Liver (tissue), 9 donors: ENCODE results near the gene MGRN1. TPM values are rescaled to one million over a fixed set of nuclear protein-coding genes. Genes with fewer than 3 reads are reported as not detected.

Experiments
- DNase-seq: peaks from one replicate; pipeline ENCODE4 v3.0.0-alpha.2; 2017; ENCODE audit warnings: low spot score
- H3K27ac ChIP-seq, 2 donors: one replicate each; pipeline ENCODE4 v1.7.0; 2013; ENCODE audit warnings: inconsistent platforms in 2 of 2, low read length in 2 of 2, control low read depth in 1 of 2, low read depth in 1 of 2, mild to moderate bottlenecking in 1 of 2
- H3K27me3 ChIP-seq, 4 donors: one replicate each; pipeline versions ENCODE4 v1.6.1 to v1.7.0; 2013; ENCODE audit warnings: low read length in 3 of 4, inconsistent platforms in 1 of 4, mild to moderate bottlenecking in 1 of 4, moderate library complexity in 1 of 4; ENCODE audit not compliant: control insufficient read depth in 4 of 4, insufficient read depth in 4 of 4
- H3K36me3 ChIP-seq, 4 donors: one replicate each; pipeline versions ENCODE4 v1.6.1 to v1.7.0; 2013; ENCODE audit warnings: low read length in 3 of 4, mild to moderate bottlenecking in 3 of 4, low read depth in 1 of 4, moderate library complexity in 1 of 4; ENCODE audit not compliant: control insufficient read depth in 4 of 4, insufficient read depth in 3 of 4
- H3K4me1 ChIP-seq, 4 donors: one replicate each; pipeline versions ENCODE4 v1.6.1 to v1.7.0; 2013; ENCODE audit warnings: low read length in 3 of 4, mild to moderate bottlenecking in 3 of 4, moderate library complexity in 1 of 4; ENCODE audit not compliant: control insufficient read depth in 4 of 4, insufficient read depth in 4 of 4
- H3K4me3 ChIP-seq, 3 donors: one replicate each; pipeline versions ENCODE4 v1.6.1 to v1.7.0; 2013; ENCODE audit warnings: low read length in 3 of 3, control low read depth in 1 of 3, low read depth in 1 of 3, mild to moderate bottlenecking in 1 of 3
- H3K9ac ChIP-seq, 2 donors: one replicate each; pipeline ENCODE4 v1.7.0; 2013; ENCODE audit warnings: low read length in 2 of 2, mild to moderate bottlenecking in 2 of 2, moderate library complexity in 2 of 2, control low read depth in 1 of 2, low read depth in 1 of 2
- H3K9me3 ChIP-seq, 4 donors: one replicate each; pipeline versions ENCODE4 v1.6.1 to v1.7.0; 2013; ENCODE audit warnings: low read length in 3 of 4; ENCODE audit not compliant: control insufficient read depth in 4 of 4
- EGR1 ChIP-seq, 2 donors: IDR thresholded peaks; 2 replicates each; pipeline ENCODE4 v1.6.1; 2016 to 2018; ENCODE audit warnings: antibody characterized with exemption in 2 of 2, low read depth in 2 of 2
- FOXA1 ChIP-seq: IDR thresholded peaks from 2 replicates; pipeline ENCODE4 v1.6.1; 2016; ENCODE audit warnings: antibody characterized with exemption
- FOXA2 ChIP-seq: IDR thresholded peaks from 2 replicates; pipeline ENCODE4 v1.6.1; 2016; ENCODE audit warnings: antibody characterized with exemption
- HNF4A ChIP-seq, 2 donors: conservative IDR thresholded peaks; 2 replicates each; pipeline ENCODE4 v1.6.1; 2016; ENCODE audit warnings: antibody characterized with exemption in 2 of 2, mild to moderate bottlenecking in 2 of 2
- HNF4G ChIP-seq: IDR thresholded peaks from 2 replicates; pipeline ENCODE4 v1.6.1; 2016; ENCODE audit warnings: antibody characterized with exemption
- NR2F2 ChIP-seq: IDR thresholded peaks from 2 replicates; pipeline ENCODE4 v1.6.1; 2016; ENCODE audit warnings: antibody characterized with exemption
- RAD21 ChIP-seq, 2 donors: IDR thresholded peaks; 2 replicates each; pipeline ENCODE4 v1.6.1; 2016; ENCODE audit warnings: antibody characterized with exemption in 2 of 2, mild to moderate bottlenecking in 2 of 2
- RXRA ChIP-seq, 2 donors: IDR thresholded peaks; 2 replicates each; pipeline ENCODE4 v1.6.1; 2017 to 2018; ENCODE audit warnings: antibody characterized with exemption in 2 of 2, mild to moderate bottlenecking in 1 of 2
- SP1 ChIP-seq: IDR thresholded peaks from 2 replicates; pipeline ENCODE4 v1.6.1; 2018; ENCODE audit warnings: antibody characterized with exemption, mild to moderate bottlenecking
- TAF1 ChIP-seq: conservative IDR thresholded peaks from 2 replicates; pipeline ENCODE4 v1.6.1; 2016; ENCODE audit warnings: antibody characterized with exemption, mild to moderate bottlenecking
- YY1 ChIP-seq: IDR thresholded peaks from 2 replicates; pipeline ENCODE4 v1.6.1; 2016; ENCODE audit warnings: antibody characterized with exemption, mild to moderate bottlenecking
- WGBS: extraction: QIAGEN DNeasy Blood & Tissue Kit; methylation state at CpG from one replicate; pipeline ENCODE4 v1.1.7; 2013; 5-methylcytosine and 5-hydroxymethylcytosine counted together
- polyA plus RNA-seq, 2 donors: library from polyadenylated mRNA; stranded (reverse) in 1 of 2; unstranded in 1 of 2; fragments of 200-250 nt in 1 of 2; fragments of >200 nt in 1 of 2; fragmentation: Nextera tagmentation in 1 of 2; extraction: Ambion mirVana in 1 of 2; gene quantifications; one replicate each; pipeline versions ENCODE4 v1.2.1 to v1.2.3, GENCODE V29; 2013 to 2015
- total RNA-seq, 2 donors: library from RNA; depleted of rRNA; stranded (reverse); fragments of >200 nt; gene quantifications; one replicate each; pipeline ENCODE4 v1.2.3, GENCODE V29; 2014
- TF ChIP-seq, protein P1 (sequence below): IDR thresholded peaks from 2 replicates; pipeline ENCODE4 v1.6.1; 2016; ENCODE audit warnings: antibody characterized with exemption
- TF ChIP-seq, protein P2 (sequence below): IDR thresholded peaks from 2 replicates; pipeline ENCODE4 v1.6.1; 2016; ENCODE audit warnings: antibody characterized with exemption
- TF ChIP-seq, protein P3 (sequence below): fragments of 150-350 bp; IDR thresholded peaks from 2 replicates; pipeline ENCODE4 v1.5.1; 2017; ENCODE audit warnings: improper control_type of control experiment, low read depth, low read length; ENCODE audit not compliant: missing input control
- TF ChIP-seq, protein P4 (sequence below): IDR thresholded peaks from 2 replicates; pipeline ENCODE4 v1.6.1; 2016; ENCODE audit warnings: antibody characterized with exemption
- TF ChIP-seq, protein P5 (sequence below): IDR thresholded peaks from 2 replicates; pipeline ENCODE4 v1.6.1; 2016; ENCODE audit warnings: antibody characterized with exemption, mild to moderate bottlenecking
- donor health status: healthy.
- donor health status: healthy.
- donor health status: healthy.
- donor health status: healthy.
- donor health status: healthy.

Gene MGRN1
- total and polyA plus RNA-seq, 4 donors = 15.9 to 35.7 (median 25.9) TPM

DNA sequence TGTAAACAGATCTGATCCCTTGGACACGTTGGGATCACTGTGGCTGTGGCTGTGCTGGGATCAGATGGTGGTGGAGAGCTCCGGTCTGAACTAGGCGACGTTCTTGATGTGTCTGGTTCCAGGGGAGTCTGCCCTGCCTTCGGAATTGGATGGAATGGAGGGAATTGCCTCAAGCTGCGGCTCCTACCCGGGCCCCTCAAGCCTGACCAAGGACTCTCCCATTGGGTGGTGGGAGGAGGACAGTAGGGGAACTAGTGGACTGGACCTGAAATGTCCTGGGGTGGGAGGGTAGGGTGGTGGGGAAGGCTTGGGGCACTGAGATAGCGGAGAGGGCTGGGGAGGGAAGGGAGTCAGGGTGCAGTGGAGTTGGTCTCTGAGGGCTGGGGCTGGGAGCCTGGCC is 6.7 kb upstream of the MGRN1 start:
- WGBS = 77% methylated on average over 8 of the region's 8 CpGs
- Histone ChIP-seq H3K4me1 (peaks cover 12 to 53% (median 34%) of the 10 kb centered on the region in 4 donors), H3K27ac (peak overlapping the region; percentile 95 to 100), H3K9me3 (no peaks in the 10 kb centered on the region), H3K9ac (peak overlapping the region; percentile 75 to 99), H3K36me3 (no peaks in the 10 kb centered on the region), H3K4me3 (peak overlapping the region in 2 of 3 donors; percentile 12 to 26), H3K27me3 (no peaks in the 10 kb centered on the region)
- TF ChIP-seq, protein P1, sequence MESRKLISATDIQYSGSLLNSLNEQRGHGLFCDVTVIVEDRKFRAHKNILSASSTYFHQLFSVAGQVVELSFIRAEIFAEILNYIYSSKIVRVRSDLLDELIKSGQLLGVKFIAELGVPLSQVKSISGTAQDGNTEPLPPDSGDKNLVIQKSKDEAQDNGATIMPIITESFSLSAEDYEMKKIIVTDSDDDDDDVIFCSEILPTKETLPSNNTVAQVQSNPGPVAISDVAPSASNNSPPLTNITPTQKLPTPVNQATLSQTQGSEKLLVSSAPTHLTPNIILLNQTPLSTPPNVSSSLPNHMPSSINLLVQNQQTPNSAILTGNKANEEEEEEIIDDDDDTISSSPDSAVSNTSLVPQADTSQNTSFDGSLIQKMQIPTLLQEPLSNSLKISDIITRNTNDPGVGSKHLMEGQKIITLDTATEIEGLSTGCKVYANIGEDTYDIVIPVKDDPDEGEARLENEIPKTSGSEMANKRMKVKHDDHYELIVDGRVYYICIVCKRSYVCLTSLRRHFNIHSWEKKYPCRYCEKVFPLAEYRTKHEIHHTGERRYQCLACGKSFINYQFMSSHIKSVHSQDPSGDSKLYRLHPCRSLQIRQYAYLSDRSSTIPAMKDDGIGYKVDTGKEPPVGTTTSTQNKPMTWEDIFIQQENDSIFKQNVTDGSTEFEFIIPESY = no peak
- TF ChIP-seq, protein P2, sequence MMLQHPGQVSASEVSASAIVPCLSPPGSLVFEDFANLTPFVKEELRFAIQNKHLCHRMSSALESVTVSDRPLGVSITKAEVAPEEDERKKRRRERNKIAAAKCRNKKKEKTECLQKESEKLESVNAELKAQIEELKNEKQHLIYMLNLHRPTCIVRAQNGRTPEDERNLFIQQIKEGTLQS = no peak
- TF ChIP-seq, protein P3, sequence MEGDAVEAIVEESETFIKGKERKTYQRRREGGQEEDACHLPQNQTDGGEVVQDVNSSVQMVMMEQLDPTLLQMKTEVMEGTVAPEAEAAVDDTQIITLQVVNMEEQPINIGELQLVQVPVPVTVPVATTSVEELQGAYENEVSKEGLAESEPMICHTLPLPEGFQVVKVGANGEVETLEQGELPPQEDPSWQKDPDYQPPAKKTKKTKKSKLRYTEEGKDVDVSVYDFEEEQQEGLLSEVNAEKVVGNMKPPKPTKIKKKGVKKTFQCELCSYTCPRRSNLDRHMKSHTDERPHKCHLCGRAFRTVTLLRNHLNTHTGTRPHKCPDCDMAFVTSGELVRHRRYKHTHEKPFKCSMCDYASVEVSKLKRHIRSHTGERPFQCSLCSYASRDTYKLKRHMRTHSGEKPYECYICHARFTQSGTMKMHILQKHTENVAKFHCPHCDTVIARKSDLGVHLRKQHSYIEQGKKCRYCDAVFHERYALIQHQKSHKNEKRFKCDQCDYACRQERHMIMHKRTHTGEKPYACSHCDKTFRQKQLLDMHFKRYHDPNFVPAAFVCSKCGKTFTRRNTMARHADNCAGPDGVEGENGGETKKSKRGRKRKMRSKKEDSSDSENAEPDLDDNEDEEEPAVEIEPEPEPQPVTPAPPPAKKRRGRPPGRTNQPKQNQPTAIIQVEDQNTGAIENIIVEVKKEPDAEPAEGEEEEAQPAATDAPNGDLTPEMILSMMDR = no peak
- TF ChIP-seq HNF4G = no peak
- no peak for TF ChIP-seq FOXA2
- TF ChIP-seq YY1 = no peak
- TF ChIP-seq RXRA (IDR thresholded peaks at IDR 0.05) = no peak
- TF ChIP-seq, protein P4, sequence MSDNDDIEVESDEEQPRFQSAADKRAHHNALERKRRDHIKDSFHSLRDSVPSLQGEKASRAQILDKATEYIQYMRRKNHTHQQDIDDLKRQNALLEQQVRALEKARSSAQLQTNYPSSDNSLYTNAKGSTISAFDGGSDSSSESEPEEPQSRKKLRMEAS = no peak
- TF ChIP-seq SP1 = no peak
- TF ChIP-seq TAF1 = no peak
- no peak for TF ChIP-seq HNF4A (conservative IDR thresholded peaks at IDR 0.05)
- TF ChIP-seq NR2F2 = no peak
- TF ChIP-seq FOXA1 = no peak
- no peak for TF ChIP-seq EGR1 (IDR thresholded peaks at IDR 0.05; ENCODE audit: low read depth in 2 of 2)
- TF ChIP-seq RAD21 (IDR thresholded peaks at IDR 0.05) = no peak
- TF ChIP-seq, protein P5, sequence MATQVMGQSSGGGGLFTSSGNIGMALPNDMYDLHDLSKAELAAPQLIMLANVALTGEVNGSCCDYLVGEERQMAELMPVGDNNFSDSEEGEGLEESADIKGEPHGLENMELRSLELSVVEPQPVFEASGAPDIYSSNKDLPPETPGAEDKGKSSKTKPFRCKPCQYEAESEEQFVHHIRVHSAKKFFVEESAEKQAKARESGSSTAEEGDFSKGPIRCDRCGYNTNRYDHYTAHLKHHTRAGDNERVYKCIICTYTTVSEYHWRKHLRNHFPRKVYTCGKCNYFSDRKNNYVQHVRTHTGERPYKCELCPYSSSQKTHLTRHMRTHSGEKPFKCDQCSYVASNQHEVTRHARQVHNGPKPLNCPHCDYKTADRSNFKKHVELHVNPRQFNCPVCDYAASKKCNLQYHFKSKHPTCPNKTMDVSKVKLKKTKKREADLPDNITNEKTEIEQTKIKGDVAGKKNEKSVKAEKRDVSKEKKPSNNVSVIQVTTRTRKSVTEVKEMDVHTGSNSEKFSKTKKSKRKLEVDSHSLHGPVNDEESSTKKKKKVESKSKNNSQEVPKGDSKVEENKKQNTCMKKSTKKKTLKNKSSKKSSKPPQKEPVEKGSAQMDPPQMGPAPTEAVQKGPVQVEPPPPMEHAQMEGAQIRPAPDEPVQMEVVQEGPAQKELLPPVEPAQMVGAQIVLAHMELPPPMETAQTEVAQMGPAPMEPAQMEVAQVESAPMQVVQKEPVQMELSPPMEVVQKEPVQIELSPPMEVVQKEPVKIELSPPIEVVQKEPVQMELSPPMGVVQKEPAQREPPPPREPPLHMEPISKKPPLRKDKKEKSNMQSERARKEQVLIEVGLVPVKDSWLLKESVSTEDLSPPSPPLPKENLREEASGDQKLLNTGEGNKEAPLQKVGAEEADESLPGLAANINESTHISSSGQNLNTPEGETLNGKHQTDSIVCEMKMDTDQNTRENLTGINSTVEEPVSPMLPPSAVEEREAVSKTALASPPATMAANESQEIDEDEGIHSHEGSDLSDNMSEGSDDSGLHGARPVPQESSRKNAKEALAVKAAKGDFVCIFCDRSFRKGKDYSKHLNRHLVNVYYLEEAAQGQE = no peak
- no peak for DNase-seq
